Measurements from ENCODE around the gene HDHD5. TPM values are rescaled to one million over a fixed set of nuclear protein-coding genes. Genes with fewer than 3 reads are reported as not detected.

HDHD5 gene
- total RNA-seq, 3 donors from 2014 or later (not counting 1 experiment from before 2014, with no cell fraction given) = 12.0 to 16.5 (median 13.5) TPM

DNA sequence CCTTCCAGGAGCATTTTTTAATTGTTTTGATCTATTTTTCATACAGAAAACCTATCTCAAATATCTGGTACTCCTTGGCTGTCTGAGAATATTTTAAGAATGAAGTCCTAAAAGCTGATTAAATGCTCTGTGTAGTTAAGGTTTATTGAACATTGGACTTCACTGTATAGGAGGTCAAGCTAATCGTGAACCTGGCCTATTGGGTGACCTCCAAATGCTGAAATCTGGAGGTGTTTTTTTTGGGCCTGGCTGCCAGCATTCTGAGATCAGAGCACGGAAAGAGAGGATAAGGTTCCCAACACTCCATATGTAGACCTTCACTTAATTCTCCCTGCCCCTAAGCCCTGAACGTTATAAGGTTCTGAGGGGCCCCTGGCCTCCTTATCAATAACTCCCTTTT lies 66.0 kb downstream of the HDHD5 start:
- intact Hi-C loops (cut with micrococcal nuclease) = no loop called here
- Mint-ChIP-seq H3K9me3 (no peaks in the 10 kb centered on the region), H3K4me1 (peaks cover 39 to 40% of the 10 kb centered on the region in 2 donors), H3K4me3 (no peak overlapping the region), H3K27me3 (ENCODE audit: low read depth in 2 of 2) (no peaks in the 10 kb centered on the region), H3K36me3 (peaks cover 7% of the 10 kb centered on the region), H3K27ac (no peak overlapping the region)
- H3K27ac ChIP-seq (ENCODE audit: low read length) = no peak overlapping the region
- ATAC-seq (no peak), DNase-seq (no peak)
- no peaks in the 10 kb centered on the region for H3K9me3 ChIP-seq (ENCODE audit: control insufficient read depth, insufficient read depth, low read length)
- TF ChIP-seq, protein P1, sequence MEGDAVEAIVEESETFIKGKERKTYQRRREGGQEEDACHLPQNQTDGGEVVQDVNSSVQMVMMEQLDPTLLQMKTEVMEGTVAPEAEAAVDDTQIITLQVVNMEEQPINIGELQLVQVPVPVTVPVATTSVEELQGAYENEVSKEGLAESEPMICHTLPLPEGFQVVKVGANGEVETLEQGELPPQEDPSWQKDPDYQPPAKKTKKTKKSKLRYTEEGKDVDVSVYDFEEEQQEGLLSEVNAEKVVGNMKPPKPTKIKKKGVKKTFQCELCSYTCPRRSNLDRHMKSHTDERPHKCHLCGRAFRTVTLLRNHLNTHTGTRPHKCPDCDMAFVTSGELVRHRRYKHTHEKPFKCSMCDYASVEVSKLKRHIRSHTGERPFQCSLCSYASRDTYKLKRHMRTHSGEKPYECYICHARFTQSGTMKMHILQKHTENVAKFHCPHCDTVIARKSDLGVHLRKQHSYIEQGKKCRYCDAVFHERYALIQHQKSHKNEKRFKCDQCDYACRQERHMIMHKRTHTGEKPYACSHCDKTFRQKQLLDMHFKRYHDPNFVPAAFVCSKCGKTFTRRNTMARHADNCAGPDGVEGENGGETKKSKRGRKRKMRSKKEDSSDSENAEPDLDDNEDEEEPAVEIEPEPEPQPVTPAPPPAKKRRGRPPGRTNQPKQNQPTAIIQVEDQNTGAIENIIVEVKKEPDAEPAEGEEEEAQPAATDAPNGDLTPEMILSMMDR (IDR thresholded peaks at IDR 0.05) = no peak
- no peaks in the 10 kb centered on the region for H3K27me3 ChIP-seq (ENCODE audit: control insufficient read depth, insufficient read depth, low read length)
- H3K4me3 ChIP-seq (ENCODE audit: low read length) = no peak overlapping the region
- H3K4me1 ChIP-seq (ENCODE audit: control insufficient read depth, insufficient read depth, low read length) = peaks cover 42% of the 10 kb centered on the region
- H3K36me3 ChIP-seq (ENCODE audit: control insufficient read depth, insufficient read depth, low read length) = peaks cover 7% of the 10 kb centered on the region
- WGBS (ENCODE audit: insufficient coverage) = 84% methylated on average over 3 of the region's 3 CpGs

DNA sequence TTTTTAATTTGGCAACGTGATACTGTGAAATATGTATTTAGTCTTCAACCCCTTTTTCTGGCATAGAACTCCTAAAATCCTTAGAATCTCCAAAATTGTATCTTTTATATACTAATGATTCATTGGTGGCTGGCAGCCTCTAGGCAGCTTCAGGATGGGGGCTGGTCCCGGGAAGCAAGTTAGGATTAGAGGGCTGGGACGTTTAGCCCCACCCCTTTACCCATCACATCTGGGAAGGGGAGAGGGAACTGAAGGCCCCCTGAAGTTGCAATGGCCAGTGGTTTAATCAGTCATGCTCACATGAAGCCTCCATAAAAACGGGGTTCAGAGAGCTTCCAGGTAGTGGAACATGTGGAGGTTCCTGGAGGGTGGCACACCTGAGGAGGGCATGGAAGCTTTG lies 67.2 kb downstream of the HDHD5 start:
- no peak overlapping the region for H3K27ac ChIP-seq (ENCODE audit: low read length)
- no peak overlapping the region for H3K4me3 ChIP-seq (ENCODE audit: low read length)
- no peak for ATAC-seq
- H3K9me3 Mint-ChIP-seq = no peaks in the 10 kb centered on the region
- H3K27me3 Mint-ChIP-seq (ENCODE audit: low read depth in 2 of 2) = no peaks in the 10 kb centered on the region
- H3K9me3 ChIP-seq (ENCODE audit: control insufficient read depth, insufficient read depth, low read length) = no peaks in the 10 kb centered on the region
- 100% methylated on average over 1 of the region's 4 CpGs for WGBS (ENCODE audit: insufficient coverage)
- no peaks in the 10 kb centered on the region for H3K36me3 ChIP-seq (ENCODE audit: control insufficient read depth, insufficient read depth, low read length)
- no peaks in the 10 kb centered on the region for H3K27me3 ChIP-seq (ENCODE audit: control insufficient read depth, insufficient read depth, low read length)
- DNase-seq = no peak
- TF ChIP-seq, protein P1 (IDR thresholded peaks at IDR 0.05) = no peak
- H3K4me3 Mint-ChIP-seq = no peak overlapping the region
- H3K36me3 Mint-ChIP-seq = peaks cover 7% of the 10 kb centered on the region
- no peak overlapping the region for H3K27ac Mint-ChIP-seq
- intact Hi-C loops (cut with micrococcal nuclease) = no loop called here
- peaks cover 39 to 42% of the 10 kb centered on the region in 2 donors for H3K4me1 Mint-ChIP-seq
- H3K4me1 ChIP-seq (ENCODE audit: control insufficient read depth, insufficient read depth, low read length) = peaks cover 44% of the 10 kb centered on the region

DNA sequence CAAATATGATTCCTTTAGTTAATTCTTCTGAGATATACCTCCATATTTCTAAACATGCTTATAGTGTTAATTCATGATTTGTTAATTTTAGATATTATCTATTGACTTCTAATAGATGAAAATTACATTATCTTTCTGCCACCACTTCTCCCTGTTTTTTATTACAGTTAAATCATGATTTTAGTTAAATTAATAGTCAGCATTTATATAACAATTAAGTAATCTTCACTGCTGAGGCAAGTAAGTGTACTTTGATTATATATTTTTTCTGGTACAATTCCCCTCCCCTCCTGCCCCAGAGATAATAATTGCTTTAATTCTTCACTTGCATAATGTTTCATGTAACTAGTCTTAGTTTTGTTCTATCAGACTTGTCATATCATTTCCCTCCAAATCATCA lies 68.5 kb downstream of the HDHD5 start:
- no peak overlapping the region for H3K27ac ChIP-seq (ENCODE audit: low read length)
- Mint-ChIP-seq H3K4me3 (no peak overlapping the region), H3K4me1 (peaks cover 51 to 54% of the 10 kb centered on the region in 2 donors), H3K27me3 (ENCODE audit: low read depth in 2 of 2) (no peaks in the 10 kb centered on the region), H3K36me3 (peaks cover 7% of the 10 kb centered on the region), H3K27ac (no peak overlapping the region), H3K9me3 (no peaks in the 10 kb centered on the region)
- TF ChIP-seq, protein P1 (IDR thresholded peaks at IDR 0.05) = no peak
- no peaks in the 10 kb centered on the region for H3K36me3 ChIP-seq (ENCODE audit: control insufficient read depth, insufficient read depth, low read length)
- peaks cover 49% of the 10 kb centered on the region for H3K4me1 ChIP-seq (ENCODE audit: control insufficient read depth, insufficient read depth, low read length)
- intact Hi-C loops (cut with micrococcal nuclease) = no loop called here
- no peaks in the 10 kb centered on the region for H3K27me3 ChIP-seq (ENCODE audit: control insufficient read depth, insufficient read depth, low read length)
- H3K4me3 ChIP-seq (ENCODE audit: low read length) = no peak overlapping the region
- no peaks in the 10 kb centered on the region for H3K9me3 ChIP-seq (ENCODE audit: control insufficient read depth, insufficient read depth, low read length)
- ATAC-seq = no peak
- no peak for DNase-seq

Other genes with a start within 250 kb of the HDHD5 start
- gene GAB4, start 151.1 kb downstream of the HDHD5 start, total RNA-seq = 1 to 10 TPM in 2 of 3 donors, under 1 TPM in 1; 0.57 to 4.6 (median 2.7) TPM
- 10 to 100 TPM; 22.1 to 42.6 (median 28.7) TPM for gene IL17RA, start 74.3 kb downstream of the HDHD5 start, total RNA-seq
- gene TMEM121B, start 37.9 kb downstream of the HDHD5 start, total RNA-seq = under 1 TPM in 2 of 3 donors, not detected in 1; 0.18 to 0.35 TPM
- gene ADA2, start 60.2 kb upstream of the HDHD5 start, total RNA-seq = 100 to 1,000 TPM; 117 to 148 (median 130) TPM
- gene CECR2, start 210.2 kb upstream of the HDHD5 start, total RNA-seq = under 1 TPM in 2 of 3 donors, not detected in 1; 0.02 to 0.45 TPM

Data from natural killer cell (primary cell).